ENCODE results near the gene GLI2.

DNA sequence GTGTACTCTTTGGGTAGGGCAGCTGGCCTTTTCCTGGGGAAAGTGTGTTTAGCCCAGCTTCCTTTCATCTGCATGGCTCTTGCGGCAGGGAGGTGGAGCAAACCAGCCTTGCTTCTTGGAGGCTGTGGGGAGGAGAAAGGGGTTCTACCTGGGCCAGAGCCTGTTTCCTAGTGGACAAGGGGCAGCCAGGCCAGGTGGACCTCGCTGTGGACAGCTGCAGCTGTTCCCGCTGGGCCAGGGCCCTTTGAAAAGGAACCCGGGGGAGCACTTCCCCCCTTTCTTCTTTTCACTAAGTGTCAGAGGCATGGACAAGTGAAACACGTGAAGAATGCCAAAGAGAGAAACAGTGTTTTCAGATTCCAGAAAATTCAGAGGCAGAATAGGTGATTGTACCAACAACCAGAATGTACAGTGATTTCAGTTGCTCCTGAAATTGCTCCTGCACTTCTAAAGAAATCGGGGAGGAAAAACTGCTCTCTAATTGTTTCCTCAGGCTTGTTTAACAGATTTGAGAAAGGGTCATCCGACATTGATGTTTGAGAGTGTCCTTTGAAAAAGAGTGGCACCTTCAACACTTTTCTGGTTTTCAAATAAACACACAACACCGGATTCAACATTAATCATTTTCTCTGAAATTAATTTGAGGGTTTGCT is 3.9 kb downstream of the GLI2 start:
- TF ChIP-seq EP300 (IDR thresholded peaks at IDR 0.05) = no peak
- no peak for TF ChIP-seq POLR2A (IDR thresholded peaks at IDR 0.05; ENCODE audit: low read depth)
- TF ChIP-seq, protein P1, sequence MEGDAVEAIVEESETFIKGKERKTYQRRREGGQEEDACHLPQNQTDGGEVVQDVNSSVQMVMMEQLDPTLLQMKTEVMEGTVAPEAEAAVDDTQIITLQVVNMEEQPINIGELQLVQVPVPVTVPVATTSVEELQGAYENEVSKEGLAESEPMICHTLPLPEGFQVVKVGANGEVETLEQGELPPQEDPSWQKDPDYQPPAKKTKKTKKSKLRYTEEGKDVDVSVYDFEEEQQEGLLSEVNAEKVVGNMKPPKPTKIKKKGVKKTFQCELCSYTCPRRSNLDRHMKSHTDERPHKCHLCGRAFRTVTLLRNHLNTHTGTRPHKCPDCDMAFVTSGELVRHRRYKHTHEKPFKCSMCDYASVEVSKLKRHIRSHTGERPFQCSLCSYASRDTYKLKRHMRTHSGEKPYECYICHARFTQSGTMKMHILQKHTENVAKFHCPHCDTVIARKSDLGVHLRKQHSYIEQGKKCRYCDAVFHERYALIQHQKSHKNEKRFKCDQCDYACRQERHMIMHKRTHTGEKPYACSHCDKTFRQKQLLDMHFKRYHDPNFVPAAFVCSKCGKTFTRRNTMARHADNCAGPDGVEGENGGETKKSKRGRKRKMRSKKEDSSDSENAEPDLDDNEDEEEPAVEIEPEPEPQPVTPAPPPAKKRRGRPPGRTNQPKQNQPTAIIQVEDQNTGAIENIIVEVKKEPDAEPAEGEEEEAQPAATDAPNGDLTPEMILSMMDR (IDR thresholded peaks at IDR 0.05) = no peak
- TF ChIP-seq POLR2AphosphoS5 (IDR thresholded peaks at IDR 0.05) = no peak
